H1 (cell line): Measurements from ENCODE around the gene BPGM. TPM values are rescaled to one million over a fixed set of nuclear protein-coding genes. Genes with fewer than 3 reads are reported as not detected.

Experiments used
- CTCF ChIA-PET: fragments of 300-600 bp; sonication (Branson Sonifier 250); formaldehyde crosslinking; loops from one replicate; lab custom pipeline; 2021; ENCODE audit not compliant: partially characterized antibody; lab: Charles Lee
- POLR2A ChIA-PET: fragments of 300-600 bp; sonication (Branson Sonifier 250); formaldehyde crosslinking; loops from one replicate; lab custom pipeline; 2021; ENCODE audit warnings: inconsistent platforms; ENCODE audit not compliant: partially characterized antibody; lab: Charles Lee
- DNase-seq, 2 experiments: peaks; one replicate each; pipeline versions ENCODE4 v3.0.0 to v3.0.0-alpha.2; 2010 to 2022; ENCODE audit warnings: low spot score in 2 of 2, low read depth in 1 of 2, mixed read lengths in 1 of 2
- FAIRE-seq: peaks from 2 replicates; lab custom pipeline; 2011; peaks lifted over from hg19 to GRCh38; lab: Jason Lieb, UNC
- H2AFZ ChIP-seq: 2 replicates; pipeline ENCODE4 v1.8.1; 2012; ENCODE audit warnings: low read length, inconsistent platforms
- H2AK5ac ChIP-seq: 2 replicates; pipeline ENCODE4 v1.6.1; 2013; ENCODE audit warnings: low read depth, low read length
- H2BK120ac ChIP-seq: replicated peaks from 2 replicates; pipeline ENCODE3; 2013; ENCODE audit warnings: low read depth, low read length, inconsistent platforms
- H2BK12ac ChIP-seq: 2 replicates; pipeline ENCODE4 v1.6.1; 2013; ENCODE audit warnings: low read depth, low read length
- H2BK15ac ChIP-seq: 2 replicates; pipeline ENCODE4 v1.6.1; 2013; ENCODE audit warnings: low read length
- H2BK20ac ChIP-seq: 2 replicates; pipeline ENCODE4 v1.6.1; 2013; ENCODE audit warnings: low read length
- H2BK5ac ChIP-seq: 2 replicates; pipeline ENCODE4 v1.6.1; 2013; ENCODE audit warnings: low read depth, low read length
- H3K14ac ChIP-seq: 2 replicates; pipeline ENCODE4 v1.6.1; 2013; ENCODE audit warnings: inconsistent platforms; ENCODE audit not compliant: insufficient read length
- H3K18ac ChIP-seq: 2 replicates; pipeline ENCODE4 v1.6.1; 2013; ENCODE audit warnings: low read length; ENCODE audit errors: extremely low read depth
- H3K23ac ChIP-seq: 2 replicates; pipeline ENCODE4 v1.6.1; 2013; ENCODE audit warnings: inconsistent platforms; ENCODE audit not compliant: insufficient read length
- H3K23me2 ChIP-seq: 2 replicates; pipeline ENCODE4 v1.6.1; 2013; ENCODE audit warnings: low read depth, low read length
- H3K27ac ChIP-seq: 2 replicates; pipeline ENCODE4 v1.6.1; 2011; ENCODE audit warnings: low read depth, low read length, inconsistent platforms
- H3K27me3 ChIP-seq, 4 experiments: replicated peaks in 1 of 4; 1 replicate in 1 of 4; 2 replicates in 3 of 4; pipeline versions ENCODE4 v1.6.1 to v1.8.1; 2011 to 2013; ENCODE audit warnings: low read length in 3 of 4, mild to moderate bottlenecking in 3 of 4, inconsistent platforms in 2 of 4, mixed read lengths in 2 of 4, moderate library complexity in 1 of 4; ENCODE audit not compliant: control insufficient read depth in 3 of 4, insufficient read depth in 3 of 4; ENCODE audit errors: extremely low read depth in 1 of 4
- H3K36me3 ChIP-seq, 4 experiments: 2 replicates each; pipeline versions ENCODE4 v1.6.1 to v1.8.1; 2011 to 2013; ENCODE audit warnings: mild to moderate bottlenecking in 4 of 4, low read length in 3 of 4, moderate library complexity in 2 of 4, control low read depth in 1 of 4, inconsistent platforms in 1 of 4; ENCODE audit not compliant: insufficient read depth in 4 of 4, control insufficient read depth in 2 of 4
- H3K4ac ChIP-seq: replicated peaks from 2 replicates; pipeline ENCODE3; 2013; ENCODE audit warnings: low read length, low read depth, mixed read lengths, inconsistent platforms; ENCODE audit not compliant: insufficient read length
- H3K4me1 ChIP-seq, 4 experiments: replicated peaks in 1 of 4; 1 replicate in 1 of 4; 2 replicates in 3 of 4; pipeline versions ENCODE4 v1.6.1 to v1.8.1; 2011 to 2013; ENCODE audit warnings: low read length in 3 of 4, inconsistent platforms in 2 of 4, mixed read lengths in 1 of 4; ENCODE audit not compliant: insufficient read depth in 4 of 4, control insufficient read depth in 3 of 4
- H3K4me2 ChIP-seq, 2 experiments: 2 replicates each; pipeline versions ENCODE4 v1.6.1 to v1.8.1; 2011 to 2013; ENCODE audit warnings: low read depth in 2 of 2, low read length in 2 of 2, control low read depth in 1 of 2, inconsistent platforms in 1 of 2, mild to moderate bottlenecking in 1 of 2; ENCODE audit not compliant: insufficient read depth in 1 of 2
- H3K4me3 ChIP-seq, 4 experiments: fragments of 200-600, 300-600 bp in 1 of 4; sonication (generic), shearing (Covaris generic), sonication (Bioruptor Twin) in 1 of 4; 2 replicates each; pipeline versions ENCODE4 v1.5.1 to v1.8.1; 2011 to 2016; ENCODE audit warnings: low read length in 4 of 4, low read depth in 3 of 4, control low read depth in 2 of 4, inconsistent platforms in 2 of 4, mild to moderate bottlenecking in 2 of 4, mixed read lengths in 1 of 4, moderate library complexity in 1 of 4; ENCODE audit not compliant: insufficient read depth in 2 of 4; ENCODE audit errors: extremely low read depth in 1 of 4
- H3K56ac ChIP-seq: replicated peaks from 2 replicates; pipeline ENCODE3; 2013; ENCODE audit warnings: low read depth, mild to moderate bottlenecking, mixed read lengths, low read length, inconsistent platforms; ENCODE audit not compliant: insufficient read length
- H3K79me1 ChIP-seq: 2 replicates; pipeline ENCODE4 v1.6.1; 2013; ENCODE audit warnings: low read depth, low read length, control low read depth
- H3K79me2 ChIP-seq, 2 experiments: 2 replicates each; pipeline versions ENCODE4 v1.6.1 to v1.8.1; 2012 to 2013; ENCODE audit warnings: low read length in 2 of 2, mild to moderate bottlenecking in 2 of 2, inconsistent platforms in 1 of 2; ENCODE audit not compliant: insufficient read depth in 2 of 2, control insufficient read depth in 1 of 2
- H3K9ac ChIP-seq, 4 experiments: replicated peaks in 1 of 4; 1 replicate in 1 of 4; 2 replicates in 3 of 4; pipeline versions ENCODE4 v1.6.1 to v1.8.1; 2011 to 2013; ENCODE audit warnings: low read depth in 3 of 4, low read length in 3 of 4, control low read depth in 2 of 4, mild to moderate bottlenecking in 2 of 4, moderate library complexity in 2 of 4, inconsistent platforms in 1 of 4; ENCODE audit errors: extremely low read depth in 1 of 4
- H3K9me3 ChIP-seq, 2 experiments: 2 replicates each; pipeline versions ENCODE4 v1.6.1 to v1.8.1; 2012 to 2013; ENCODE audit warnings: mild to moderate bottlenecking in 2 of 2, moderate library complexity in 2 of 2, control low read depth in 1 of 2, inconsistent platforms in 1 of 2, low read depth in 1 of 2, low read length in 1 of 2, mixed read lengths in 1 of 2; ENCODE audit not compliant: insufficient read depth in 2 of 2
- H4K20me1 ChIP-seq, 2 experiments: replicated peaks in 1 of 2; 2 replicates each; pipeline versions ENCODE3 to v1.8.1; 2011 to 2013; ENCODE audit warnings: inconsistent platforms in 2 of 2, low read length in 2 of 2, mild to moderate bottlenecking in 1 of 2; ENCODE audit not compliant: insufficient read depth in 2 of 2, control insufficient read depth in 1 of 2
- H4K5ac ChIP-seq: 2 replicates; pipeline ENCODE4 v1.6.1; 2013; ENCODE audit warnings: low read length, low read depth, mixed read lengths, inconsistent platforms; ENCODE audit not compliant: insufficient read length
- H4K8ac ChIP-seq: 2 replicates; pipeline ENCODE4 v1.8.0; 2013; ENCODE audit warnings: mild to moderate bottlenecking, moderate library complexity, low read length, inconsistent platforms; ENCODE audit not compliant: insufficient read depth; ENCODE audit errors: extremely low read depth
- H4K91ac ChIP-seq: replicated peaks from 2 replicates; pipeline ENCODE3; 2013; ENCODE audit warnings: low read length, mixed read lengths, inconsistent platforms; ENCODE audit not compliant: insufficient read length
- GTF2F1 ChIP-seq: IDR thresholded peaks from 2 replicates; pipeline ENCODE4 v1.6.1; 2012; ENCODE audit warnings: low read depth, low read length, improper control_type of control experiment, borderline replicate concordance
- POLR2AphosphoS5 ChIP-seq: IDR thresholded peaks from 2 replicates; pipeline ENCODE4 v1.6.1; 2011; ENCODE audit warnings: low read depth, low read length
- RNF2 ChIP-seq: fragments of 200-900, 300-1000 bp; sonication (generic); IDR thresholded peaks from 2 replicates; pipeline ENCODE4 v1.7.1; 2016; ENCODE audit warnings: borderline replicate concordance, low read depth, mild to moderate bottlenecking, antibody characterized with exemption, low read length; ENCODE audit not compliant: poor library complexity, severe bottlenecking; ENCODE audit errors: missing control alignments
- SAP30 ChIP-seq: fragments of 300-600 bp; sonication (generic); IDR thresholded peaks from 2 replicates; pipeline ENCODE4 v1.7.1; 2012; ENCODE audit warnings: low read length, moderate library complexity, mild to moderate bottlenecking, inconsistent platforms; ENCODE audit not compliant: insufficient read depth, insufficient replicate concordance
- ZNF274 ChIP-seq: IDR thresholded peaks from 2 replicates; pipeline ENCODE4 v1.7.0; 2012; ENCODE audit warnings: low read length, borderline replicate concordance; ENCODE audit errors: extremely low read depth
- WGBS, 2 experiments: shearing (Covaris generic) in 1 of 2; methylation state at CpG; one replicate each; pipeline versions ENCODE4 v1.1.6 to v1.1.7; 2013 to 2015; ENCODE audit warnings: low lambda C conversion rate in 2 of 2, mixed read lengths in 2 of 2, inconsistent platforms in 1 of 2, low coverage in 1 of 2, missing lambda C conversion rate in 1 of 2; ENCODE audit not compliant: insufficient replicate concordance in 2 of 2, insufficient coverage in 1 of 2, insufficient read length in 1 of 2; ENCODE audit errors: extremely low coverage in 1 of 2, missing lambda C conversion rate in 1 of 2; 5-methylcytosine and 5-hydroxymethylcytosine counted together
- polyA plus RNA-seq, 7 experiments: library from polyadenylated mRNA; depleted of rRNA in 3 of 7; stranded (reverse) in 5 of 7; unstranded in 2 of 7; fragments of >200 nt in 5 of 7; fragments of 200-250 nt in 2 of 7; gene quantifications; 1 replicate in 5 of 7; 2 replicates in 1 of 7; 4 replicates in 1 of 7; pipeline versions ENCODE4 v1.2.1 to v1.2.3, GENCODE V29; 2011 to 2013; ENCODE audit warnings: missing spikeins in 2 of 7, mixed read lengths in 2 of 7
- total RNA-seq: library from RNA; stranded (reverse); fragmentation: NEBNext Ultra II Directional; extraction: Animal tissue kit (Norgen Biotek cat#: 25700); gene quantifications from 2 replicates; pipeline ENCODE4 v1.2.1, GENCODE V29; 2021
- TF ChIP-seq, protein P1 (sequence below): IDR thresholded peaks from 2 replicates; pipeline ENCODE4 v1.6.1; 2011; ENCODE audit warnings: low read depth, mild to moderate bottlenecking, low read length; ENCODE audit not compliant: insufficient read depth

Gene BPGM
- total and polyA plus RNA-seq, 2 of the 8 experiments (the other 6 are each of a cell fraction or from before 2014, with no cell fraction given) = 9.7 to 15.3 TPM

DNA sequence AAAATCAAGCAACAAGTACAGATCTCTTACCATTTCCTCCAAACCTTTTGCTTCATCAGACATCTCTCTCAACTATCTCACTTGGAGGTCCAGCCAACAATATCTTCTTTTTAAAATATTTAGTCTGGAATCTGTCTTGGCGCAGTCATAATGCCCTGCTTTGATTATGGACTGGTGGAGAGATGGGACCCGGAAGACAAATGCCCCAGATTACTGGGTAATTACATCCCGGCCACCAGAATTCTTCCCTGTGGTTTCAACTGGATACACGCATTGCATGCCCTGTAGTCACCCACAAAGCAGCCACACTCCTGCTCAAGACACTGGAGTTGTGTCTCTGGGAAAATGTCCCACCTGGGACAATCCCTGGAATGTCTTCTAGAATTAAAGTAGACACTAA is 65.5 kb downstream of the BPGM start:
- Histone ChIP-seq H3K79me2 (no peaks in the 10 kb centered on the region), H3K79me1 (no peaks in the 10 kb centered on the region)
- TF ChIP-seq SAP30 (no peak), RNF2 (no peak), ZNF274 (no peak), POLR2AphosphoS5 (no peak), GTF2F1 (no peak)
- TF ChIP-seq, protein P1, sequence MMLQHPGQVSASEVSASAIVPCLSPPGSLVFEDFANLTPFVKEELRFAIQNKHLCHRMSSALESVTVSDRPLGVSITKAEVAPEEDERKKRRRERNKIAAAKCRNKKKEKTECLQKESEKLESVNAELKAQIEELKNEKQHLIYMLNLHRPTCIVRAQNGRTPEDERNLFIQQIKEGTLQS = no peak
- TF ChIP-seq, all 59 proteins: peak for 0
- Histone ChIP-seq H2BK12ac (no peak overlapping the region), H3K23me2 (no peaks in the 10 kb centered on the region), H3K23ac (no peak overlapping the region), H3K9ac (no peak overlapping the region), H3K18ac (no peak overlapping the region), H3K4me1 (no peaks in the 10 kb centered on the region), H3K56ac (no peak overlapping the region), H3K27ac (no peak overlapping the region), H3K9me3 (no peaks in the 10 kb centered on the region), H4K8ac (no peak overlapping the region), H4K5ac (no peak overlapping the region), H3K4me3 (no peak overlapping the region), H4K91ac (no peak overlapping the region), H3K4me2 (no peak overlapping the region), H2AFZ (no peak overlapping the region), H3K14ac (no peak overlapping the region), H2BK5ac (no peak overlapping the region), H2BK15ac (no peak overlapping the region), H3K36me3 (no peaks in the 10 kb centered on the region), H2BK20ac (no peak overlapping the region), H3K4ac (no peak overlapping the region), H2BK120ac (no peak overlapping the region), H3K27me3 (peaks cover 0 to 1% (median 0%) of the 10 kb centered on the region in 4 experiments; a peak in 1 of 7 replicates), H4K20me1 (no peaks in the 10 kb centered on the region), H2AK5ac (no peak overlapping the region)
- 81% methylated on average over 4 of the region's 4 CpGs; no CpG with 5 or more reads in 1 of the 2 experiments for WGBS, 2 experiments
- ChIA-PET CTCF (interaction anchor here (0.8 kb wide), 1 partner anchor 13 kb away, joined by 3 read pairs; no protein-coding TSS in a partner anchor), POLR2A (no interaction called here)
- no peak for DNase-seq
- FAIRE-seq = no peak
